B cell (primary cell): ENCODE data around the gene CPPED1. TPM values are rescaled to one million over a fixed set of nuclear protein-coding genes. Genes with fewer than 3 reads are reported as not detected.

Experiments used
- ATAC-seq: fragments of 200-7000 bp; cut with Tn5 transposase; one replicate; pipeline ENCODE4 v1.10.0; 2021; ENCODE audit warnings: low read depth, mild to moderate bottlenecking, moderate number of reproducible peaks, moderate library complexity
- CTCF ChIA-PET: fragments of 350-600 bp; sonication (Branson Sonifier 250); formaldehyde crosslinking; loops from one replicate; lab custom pipeline; 2021; ENCODE audit warnings: antibody characterized with exemption, inconsistent platforms; lab: Charles Lee
- POLR2A ChIA-PET: fragments of 350-600 bp; sonication (Branson Sonifier 250); formaldehyde crosslinking; loops from one replicate; lab custom pipeline; 2021; ENCODE audit warnings: antibody characterized with exemption; lab: Charles Lee
- DNase-seq: peaks from one replicate; pipeline ENCODE4 v3.0.0; 2013
- H2AFZ ChIP-seq: 2 replicates; pipeline ENCODE4 v1.6.1; 2012; ENCODE audit warnings: mild to moderate bottlenecking, low read depth, low read length; ENCODE audit not compliant: insufficient read depth, poor library complexity, severe bottlenecking
- H3K27ac ChIP-seq, 2 donors: 1 replicate in 1 of 2; 2 replicates in 1 of 2; pipeline ENCODE4 v1.5.1; 2012 to 2013; ENCODE audit warnings: low read length in 2 of 2, mild to moderate bottlenecking in 2 of 2, moderate library complexity in 1 of 2
- H3K27me3 ChIP-seq, 4 experiments: fragments of 200-600 bp in 1 of 4; sonication (generic) in 1 of 4; replicated peaks in 1 of 4; 1 replicate in 2 of 4; 2 replicates in 2 of 4; pipeline versions ENCODE4 v1.6.1 to v1.7.0; 2013 to 2016; ENCODE audit warnings: low read length in 3 of 4, mild to moderate bottlenecking in 2 of 4, mixed read lengths in 1 of 4, moderate library complexity in 1 of 4; ENCODE audit not compliant: insufficient read depth in 4 of 4, control insufficient read depth in 3 of 4; ENCODE audit errors: control extremely low read depth in 1 of 4
- H3K36me3 ChIP-seq, 2 experiments: replicated peaks in 1 of 2; 1 replicate in 1 of 2; 2 replicates in 1 of 2; pipeline versions ENCODE4 v1.6.1 to v1.7.1; 2013; ENCODE audit warnings: low read length in 1 of 2; ENCODE audit not compliant: insufficient read depth in 2 of 2, control insufficient read depth in 1 of 2; ENCODE audit errors: control extremely low read depth in 1 of 2, extremely low read depth in 1 of 2
- H3K4me1 ChIP-seq, 2 donors: fragments of 200-600 bp in 1 of 2; sonication (generic) in 1 of 2; 1 replicate in 1 of 2; 2 replicates in 1 of 2; pipeline versions ENCODE4 v1.5.1 to v1.6.1; 2013 to 2017; ENCODE audit warnings: low read length in 2 of 2; ENCODE audit not compliant: control insufficient read depth in 2 of 2, insufficient read depth in 2 of 2
- H3K4me2 ChIP-seq: replicated peaks from 2 replicates; pipeline ENCODE3; 2012; ENCODE audit warnings: mild to moderate bottlenecking, low read depth, low read length; ENCODE audit not compliant: poor library complexity, severe bottlenecking
- H3K4me3 ChIP-seq, 5 experiments: fragments of 200-600 bp in 1 of 5; sonication (generic) in 1 of 5; 1 replicate in 3 of 5; 2 replicates in 2 of 5; pipeline versions ENCODE4 v1.5.1 to v1.7.0; 2011 to 2016; ENCODE audit warnings: low read length in 4 of 5, mild to moderate bottlenecking in 4 of 5, low read depth in 2 of 5, control low read depth in 1 of 5, moderate library complexity in 1 of 5; ENCODE audit not compliant: insufficient read depth in 1 of 5; ENCODE audit errors: control extremely low read depth in 1 of 5, extremely low read depth in 1 of 5
- H3K79me2 ChIP-seq: fragments of 200-600 bp; sonication (generic); one replicate; pipeline ENCODE4 v1.6.0; 2016; ENCODE audit warnings: low read length; ENCODE audit not compliant: control insufficient read depth, insufficient read depth
- H3K9ac ChIP-seq: fragments of 200-600 bp; sonication (generic); 2 replicates; pipeline ENCODE4 v1.6.1; 2017; ENCODE audit warnings: mild to moderate bottlenecking, low read length, moderate library complexity
- H3K9me3 ChIP-seq, 3 donors: one replicate each; pipeline versions ENCODE4 v1.6.1 to v1.7.1; 2013; ENCODE audit warnings: low read length in 2 of 3; ENCODE audit not compliant: control insufficient read depth in 2 of 3, insufficient read depth in 1 of 3; ENCODE audit errors: control extremely low read depth in 1 of 3
- H4K20me1 ChIP-seq: 2 replicates; pipeline ENCODE4 v1.6.0; 2012; ENCODE audit warnings: mild to moderate bottlenecking, low read length; ENCODE audit not compliant: insufficient read depth, control insufficient read depth, poor library complexity, severe bottlenecking
- H3K27ac Mint-ChIP-seq: one replicate; pipeline ENCODE4 v1.8.0; 2021; ENCODE audit warnings: mixed read lengths
- H3K27me3 Mint-ChIP-seq: one replicate; pipeline ENCODE4 v1.8.0; 2021; ENCODE audit warnings: mixed read lengths
- H3K4me1 Mint-ChIP-seq: one replicate; pipeline ENCODE4 v1.8.0; 2021; ENCODE audit warnings: mixed read lengths
- H3K4me3 Mint-ChIP-seq: one replicate; pipeline ENCODE4 v1.8.0; 2021; ENCODE audit warnings: mixed read lengths
- H3K9me3 Mint-ChIP-seq: one replicate; pipeline ENCODE4 v1.8.0; 2022; ENCODE audit warnings: mixed read lengths; ENCODE audit not compliant: insufficient read depth
- EZH2 ChIP-seq: IDR thresholded peaks from 2 replicates; pipeline ENCODE4 v1.6.1; 2012; ENCODE audit warnings: borderline replicate concordance, low read depth, mild to moderate bottlenecking, moderate library complexity, low read length; ENCODE audit not compliant: insufficient read depth, poor library complexity, severe bottlenecking
- WGBS: methylation state at CpG from one replicate; pipeline ENCODE4 v1.1.5; 2013; ENCODE audit warnings: missing lambda C conversion rate; ENCODE audit not compliant: insufficient coverage; 5-methylcytosine and 5-hydroxymethylcytosine counted together
- intact Hi-C: fragments of 100-400 bp; cut with micrococcal nuclease; formaldehyde crosslinking; loops from one replicate; pipeline ENCODE4 v1.10.0; 2022
- polyA plus RNA-seq: library from polyadenylated mRNA; depleted of rRNA; stranded (reverse); fragments of >200 nt; gene quantifications from 2 replicates; pipeline ENCODE4 v1.2.3, GENCODE V29; 2012
- total RNA-seq, 2 donors: library from RNA; stranded (reverse); fragments of 120-200 nt in 1 of 2; gene quantifications; 1 replicate in 1 of 2; 2 replicates in 1 of 2; pipeline versions ENCODE4 v1.2.3 to v1.2.4, GENCODE V29; 2013 to 2022
- TF ChIP-seq, protein P1 (sequence below): fragments of 200-600 bp; IDR thresholded peaks from one replicate; pipeline ENCODE4 v1.8.0; 2022; ENCODE audit warnings: antibody characterized with exemption, mild to moderate bottlenecking

The CPPED1 gene
- total and polyA plus RNA-seq, 2 donors (not counting 1 experiment from before 2014, with no cell fraction given), result 5.9 to 11.3 TPM

DNA sequence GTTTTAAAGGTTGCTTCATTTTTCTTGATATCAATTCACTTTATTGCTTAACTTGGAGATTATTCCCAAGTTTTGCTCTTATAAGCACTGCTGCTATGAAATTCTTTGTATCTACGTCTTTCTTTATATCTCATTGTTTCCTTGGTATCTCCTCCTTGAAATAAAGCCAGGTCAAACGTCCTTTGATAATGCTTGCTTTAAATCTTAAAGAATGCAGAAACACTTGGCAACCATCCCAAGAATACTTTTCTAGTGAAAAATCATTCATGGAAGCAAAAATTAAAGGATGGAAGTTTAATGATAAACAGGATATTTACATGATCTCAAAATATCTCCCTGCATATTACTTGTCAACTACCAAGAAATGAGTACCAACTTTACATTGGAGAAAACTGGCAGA lies 175.2 kb downstream of the CPPED1 start:
- no peak overlapping the region for H3K27ac Mint-ChIP-seq
- Histone ChIP-seq H3K27me3 (no peaks in the 10 kb centered on the region), H3K4me2 (no peak overlapping the region), H3K36me3 (no peaks in the 10 kb centered on the region), H3K4me1 (no peaks in the 10 kb centered on the region), H3K9ac (no peak overlapping the region), H3K4me3 (no peak overlapping the region), H2AFZ (no peak overlapping the region), H3K79me2 (no peaks in the 10 kb centered on the region), H4K20me1 (no peaks in the 10 kb centered on the region), H3K9me3 (peaks cover 0 to 6% (median 0%) of the 10 kb centered on the region in 3 donors), H3K27ac (no peak overlapping the region)
- H3K9me3 Mint-ChIP-seq, result no peaks in the 10 kb centered on the region
- ATAC-seq (no peak), DNase-seq (no peak)
- peaks cover 12% of the 10 kb centered on the region for H3K27me3 Mint-ChIP-seq
- WGBS, result no CpG with 5 or more reads among the region's 2 CpGs
- ChIA-PET CTCF (no interaction called here), POLR2A (no interaction called here)
- H3K4me1 Mint-ChIP-seq, result no peaks in the 10 kb centered on the region
- no peak for TF ChIP-seq EZH2
- TF ChIP-seq, protein P1, sequence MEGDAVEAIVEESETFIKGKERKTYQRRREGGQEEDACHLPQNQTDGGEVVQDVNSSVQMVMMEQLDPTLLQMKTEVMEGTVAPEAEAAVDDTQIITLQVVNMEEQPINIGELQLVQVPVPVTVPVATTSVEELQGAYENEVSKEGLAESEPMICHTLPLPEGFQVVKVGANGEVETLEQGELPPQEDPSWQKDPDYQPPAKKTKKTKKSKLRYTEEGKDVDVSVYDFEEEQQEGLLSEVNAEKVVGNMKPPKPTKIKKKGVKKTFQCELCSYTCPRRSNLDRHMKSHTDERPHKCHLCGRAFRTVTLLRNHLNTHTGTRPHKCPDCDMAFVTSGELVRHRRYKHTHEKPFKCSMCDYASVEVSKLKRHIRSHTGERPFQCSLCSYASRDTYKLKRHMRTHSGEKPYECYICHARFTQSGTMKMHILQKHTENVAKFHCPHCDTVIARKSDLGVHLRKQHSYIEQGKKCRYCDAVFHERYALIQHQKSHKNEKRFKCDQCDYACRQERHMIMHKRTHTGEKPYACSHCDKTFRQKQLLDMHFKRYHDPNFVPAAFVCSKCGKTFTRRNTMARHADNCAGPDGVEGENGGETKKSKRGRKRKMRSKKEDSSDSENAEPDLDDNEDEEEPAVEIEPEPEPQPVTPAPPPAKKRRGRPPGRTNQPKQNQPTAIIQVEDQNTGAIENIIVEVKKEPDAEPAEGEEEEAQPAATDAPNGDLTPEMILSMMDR, result no peak
- intact Hi-C loops, result no loop called here
- no peak overlapping the region for H3K4me3 Mint-ChIP-seq

DNA sequence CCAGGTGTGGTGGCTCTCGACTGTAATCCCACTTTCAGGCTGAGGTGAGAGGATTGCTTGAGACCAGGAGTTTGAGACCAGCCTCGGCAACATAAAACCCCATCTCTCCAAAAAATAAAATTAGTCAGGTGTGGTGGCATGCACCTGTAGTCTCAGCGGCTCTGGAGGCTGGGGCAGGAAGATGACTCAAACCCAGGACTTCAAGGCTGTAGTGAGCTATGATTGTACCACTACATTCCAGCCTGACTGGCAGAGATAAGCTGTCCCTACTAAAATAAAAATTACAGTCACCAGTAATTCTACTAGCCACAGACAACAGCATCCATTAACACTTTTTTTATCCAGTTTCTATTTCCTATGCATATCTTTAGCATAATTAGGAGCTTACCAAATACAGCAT lies 176.3 kb downstream of the CPPED1 start:
- Histone ChIP-seq H3K27me3 (no peaks in the 10 kb centered on the region), H3K36me3 (no peaks in the 10 kb centered on the region), H2AFZ (no peak overlapping the region), H3K4me1 (no peaks in the 10 kb centered on the region), H3K4me2 (no peak overlapping the region), H3K27ac (no peak overlapping the region), H3K9me3 (peaks cover 0 to 6% (median 0%) of the 10 kb centered on the region in 3 donors), H3K79me2 (no peaks in the 10 kb centered on the region), H4K20me1 (no peaks in the 10 kb centered on the region), H3K9ac (no peak overlapping the region), H3K4me3 (no peak overlapping the region)
- TF ChIP-seq EZH2, result no peak
- TF ChIP-seq, protein P1, result no peak
- intact Hi-C loops, result no loop called here
- DNase-seq (no peak), ATAC-seq (no peak)
- ChIA-PET CTCF (no interaction called here), POLR2A (no interaction called here)
- H3K9me3 Mint-ChIP-seq, result no peaks in the 10 kb centered on the region
- H3K4me3 Mint-ChIP-seq, result no peak overlapping the region
- WGBS, result 60% methylated on average over 1 of the region's 3 CpGs
- no peaks in the 10 kb centered on the region for H3K4me1 Mint-ChIP-seq
- no peak overlapping the region for H3K27ac Mint-ChIP-seq
- peaks cover 8% of the 10 kb centered on the region for H3K27me3 Mint-ChIP-seq
